Gastroesophageal sphincter (tissue), 4 donors: ENCODE data around the gene YIPF6. TPM values are rescaled to one million over a fixed set of nuclear protein-coding genes. Genes with fewer than 3 reads are reported as not detected.
A peak's percentile ranks its signal among the peaks of the same experiment; 100 is the strongest.
"Not testable (repeated sequence)": the region's sequence is repeated elsewhere in the genome, so short reads cannot be mapped to it uniquely, and the experiment has no call there.

Source experiments
- ATAC-seq: fragments of 150-250 bp; one replicate; pipeline ENCODE4 v1.9.1; 2016; ENCODE audit warnings: mild to moderate bottlenecking, moderate library complexity
- H3K27ac ChIP-seq, 4 donors: fragments of 200-600 bp; sonication (generic) in 3 of 4; 1 replicate in 3 of 4; 2 replicates in 1 of 4; pipeline ENCODE4 v1.5.1; 2016 to 2019
- H3K27me3 ChIP-seq: fragments of 200-600 bp; sonication (generic); one replicate; pipeline ENCODE4 v1.5.1; 2019
- H3K36me3 ChIP-seq, 2 donors: fragments of 200-600 bp; sonication (generic); one replicate each; pipeline ENCODE4 v1.5.1; 2019; ENCODE audit warnings: control low read depth in 1 of 2
- H3K4me1 ChIP-seq, 3 donors: fragments of 200-600 bp; sonication (generic); 1 replicate in 2 of 3; 2 replicates in 1 of 3; pipeline ENCODE4 v1.5.1; 2016 to 2019; ENCODE audit warnings: control low read depth in 2 of 3
- H3K4me3 ChIP-seq, 2 donors: fragments of 200-600 bp; sonication (generic); one replicate each; pipeline ENCODE4 v1.5.1; 2019; ENCODE audit warnings: mild to moderate bottlenecking in 1 of 2, moderate library complexity in 1 of 2
- H3K9me3 ChIP-seq, 3 donors: fragments of 200-600 bp; sonication (generic); one replicate each; pipeline ENCODE4 v1.5.1; 2017 to 2019; ENCODE audit warnings: control low read depth in 2 of 3
- CTCF ChIP-seq, 4 experiments: fragments of 200-600 bp in 2 of 4; fragments of 450-650 bp in 2 of 4; sonication (generic) in 1 of 4; IDR thresholded peaks; one replicate each; pipeline ENCODE4 v1.5.1; 2017 to 2019; ENCODE audit warnings: antibody characterized with exemption in 4 of 4, mild to moderate bottlenecking in 2 of 4, moderate library complexity in 2 of 4
- EP300 ChIP-seq: sonication (generic); formaldehyde crosslinking; IDR thresholded peaks from one replicate; pipeline ENCODE4 v1.6.1; 2017; ENCODE audit warnings: antibody characterized with exemption, mild to moderate bottlenecking
- POLR2A ChIP-seq, 2 donors: fragments of 450-650 bp; IDR thresholded peaks; one replicate each; pipeline ENCODE4 v1.6.1; 2017; ENCODE audit warnings: antibody characterized with exemption in 2 of 2, mild to moderate bottlenecking in 2 of 2, moderate library complexity in 1 of 2
- POLR2AphosphoS5 ChIP-seq: sonication (generic); formaldehyde crosslinking; IDR thresholded peaks from one replicate; pipeline ENCODE4 v1.6.1; 2017; ENCODE audit warnings: antibody characterized with exemption
- WGBS, 2 donors: methylation state at CpG; one replicate each; pipeline ENCODE4 v1.1.5; 2018; ENCODE audit warnings: low coverage in 1 of 2; 5-methylcytosine and 5-hydroxymethylcytosine counted together
- total RNA-seq, 4 donors: library from RNA; depleted of rRNA; stranded (reverse); fragments of >200 nt; gene quantifications; one replicate each; pipeline ENCODE4 v1.1.0, GENCODE V29; 2016

Gene YIPF6
- total RNA-seq, 4 donors from 2014 or later, result 25.4 to 41.3 (median 37.4) TPM

DNA sequence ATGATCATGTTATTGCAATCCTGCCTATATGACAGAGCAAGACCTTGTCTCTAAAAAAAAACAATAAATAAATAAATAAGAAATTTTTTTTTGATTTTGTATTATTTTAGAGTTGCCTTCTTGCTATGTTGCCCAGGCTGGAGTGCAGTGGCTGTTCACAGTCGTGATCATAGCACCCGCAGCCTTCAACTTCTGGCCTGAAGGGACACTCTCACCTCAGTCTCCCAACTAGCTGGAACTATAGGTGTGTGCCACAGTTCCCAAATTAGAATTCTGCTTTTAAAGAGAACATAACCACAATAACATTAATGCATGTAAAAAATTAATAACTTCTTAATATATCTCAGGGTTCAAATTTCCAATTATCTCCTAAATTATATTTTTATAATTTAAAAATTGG, 7.8 kb downstream of the YIPF6 start:
- H3K36me3 ChIP-seq, result peaks cover 0 to 8% of the 10 kb centered on the region in 2 donors
- no peaks in the 10 kb centered on the region for H3K27me3 ChIP-seq
- H3K4me3 ChIP-seq, result no peak overlapping the region
- TF ChIP-seq POLR2AphosphoS5, result no peak
- TF ChIP-seq POLR2A (IDR thresholded peaks at IDR 0.05), result no peak
- TF ChIP-seq EP300, result no peak
- TF ChIP-seq CTCF (IDR thresholded peaks at IDR 0.05), result no peak
- H3K9me3 ChIP-seq, result no peaks in the 10 kb centered on the region
- no peak overlapping the region for H3K27ac ChIP-seq
- WGBS, 2 donors, result 70 to 75% methylated on average over 2 of the region's 2 CpGs
- peaks cover 0 to 22% (median 0%) of the 10 kb centered on the region in 3 donors for H3K4me1 ChIP-seq
- no peak for ATAC-seq

- WGBS, 2 donors, result 29 to 80% methylated on average over 1 to 2 of the region's 2 CpGs
- TF ChIP-seq EP300, result no peak
- no peak for TF ChIP-seq POLR2A (IDR thresholded peaks at IDR 0.05)
- no peak for TF ChIP-seq CTCF (IDR thresholded peaks at IDR 0.05)
- TF ChIP-seq POLR2AphosphoS5, result no peak
- ATAC-seq, result no peak
- Histone ChIP-seq H3K4me1 (peaks cover 0 to 22% (median 0%) of the 10 kb centered on the region in 3 donors), H3K4me3 (no peak overlapping the region), H3K36me3 (peaks cover 0 to 27% of the 10 kb centered on the region in 2 donors), H3K9me3 (no peaks in the 10 kb centered on the region), H3K27me3 (no peaks in the 10 kb centered on the region), H3K27ac (no peak overlapping the region)
Measured at GRCh38 chrX:68508799-68509198, 9.9 kb downstream of the YIPF6 start.

GRCh38 chrX:68511255-68511654, 12.4 kb downstream of the YIPF6 start:
- 12 to 22% methylated on average over 3 of the region's 3 CpGs for WGBS, 2 donors
- peaks cover 0 to 22% (median 0%) of the 10 kb centered on the region in 3 donors for H3K4me1 ChIP-seq
- no peak overlapping the region for H3K27ac ChIP-seq
- peaks cover 0 to 50% of the 10 kb centered on the region in 2 donors for H3K36me3 ChIP-seq
- TF ChIP-seq CTCF (IDR thresholded peaks at IDR 0.05), result peak; percentile 43 to 86 (median 58)
- no peak for TF ChIP-seq POLR2A (IDR thresholded peaks at IDR 0.05)
- no peak for TF ChIP-seq EP300
- no peak for TF ChIP-seq POLR2AphosphoS5
- H3K9me3 ChIP-seq, result no peaks in the 10 kb centered on the region
- H3K4me3 ChIP-seq, result no peak overlapping the region
- no peaks in the 10 kb centered on the region for H3K27me3 ChIP-seq
- ATAC-seq, result no peak

DNA sequence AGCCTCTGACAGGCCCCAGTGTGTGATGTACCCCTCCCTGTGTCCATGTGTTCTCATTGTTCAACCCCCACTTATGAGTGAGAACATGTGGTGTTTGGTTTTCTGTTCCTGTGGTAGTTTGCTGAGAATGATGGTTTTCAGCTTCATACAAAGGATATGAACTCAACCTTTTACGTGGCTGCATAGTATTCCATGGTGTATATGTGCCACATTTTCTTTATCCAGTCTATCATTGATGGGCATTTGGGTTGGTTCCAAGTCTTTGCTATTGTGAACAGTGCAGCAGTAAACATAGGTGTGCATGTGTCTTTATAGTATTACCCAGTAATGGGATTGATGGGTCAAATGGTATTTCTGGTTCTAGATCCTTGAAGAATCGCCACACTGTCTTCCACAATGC, 25.8 kb downstream of the YIPF6 start:
- peaks cover 0 to 90% of the 10 kb centered on the region in 2 donors for H3K36me3 ChIP-seq
- not testable (repeated sequence) for H3K4me3 ChIP-seq, H3K9me3 ChIP-seq, H3K27me3 ChIP-seq, H3K4me1 ChIP-seq, ATAC-seq, H3K27ac ChIP-seq
- 76 to 100% methylated on average over 1 to 2 of the region's 2 CpGs for WGBS, 2 donors

- H3K36me3 ChIP-seq, result peaks cover 0 to 41% of the 10 kb centered on the region in 2 donors
- 17 to 67% methylated on average over 1 of the region's 1 CpG for WGBS, 2 donors
- no peaks in the 10 kb centered on the region for H3K4me1 ChIP-seq
- no peaks in the 10 kb centered on the region for H3K9me3 ChIP-seq
- H3K4me3 ChIP-seq, result no peak overlapping the region
- no peak overlapping the region for H3K27ac ChIP-seq
- no peak for ATAC-seq
- no peaks in the 10 kb centered on the region for H3K27me3 ChIP-seq
- TF ChIP-seq CTCF (IDR thresholded peaks at IDR 0.05) (no peak), POLR2A (IDR thresholded peaks at IDR 0.05) (no peak)
Measured at GRCh38 chrX:68532831-68533533, 34.1 kb downstream of the YIPF6 start.
